NCI-H526 (cell line): ENCODE results near the gene POU2AF1.

Experiments used
- DNase-seq, 2 experiments: peaks; one replicate each; lab custom pipeline; 2025; lab: John Stamatoyannopoulos, UW

POU2AF1 gene

GRCh38 chr11:111378861-111379601, at the start of gene POU2AF1:
POU2AF1 (minus strand) TSS chr11:111379275; CDS start chr11:111379177, 98 bp downstream.
- no peak for DNase-seq

- DNase-seq, result peak in 1 of 2 experiments; percentile 48
These were observed 49.2 kb upstream of the POU2AF1 start for GRCh38 chr11:111428113-111428876.

- peak; percentile 95 to 96 for DNase-seq
These were observed 48.4 kb upstream of the POU2AF1 start for GRCh38 chr11:111427471-111427912.

- peak; percentile 96 to 98 for DNase-seq
These were observed 47.5 kb upstream of the POU2AF1 start for GRCh38 chr11:111426617-111427016.

- no peak for DNase-seq
These were observed 44.2 kb upstream of the POU2AF1 start for GRCh38 chr11:111423250-111423615.

GRCh38 chr11:111422494-111423249, 43.6 kb upstream of the POU2AF1 start:
- DNase-seq, result peak; percentile 92 to 99

- no peak for DNase-seq
These were observed 42.2 kb upstream of the POU2AF1 start for GRCh38 chr11:111421251-111421650.

- no peak for DNase-seq
These were observed 40.7 kb upstream of the POU2AF1 start for GRCh38 chr11:111419641-111420327.

- no peak for DNase-seq
These were observed 40.1 kb upstream of the POU2AF1 start for GRCh38 chr11:111419181-111419580.

- no peak for DNase-seq
These were observed 39.3 kb upstream of the POU2AF1 start for GRCh38 chr11:111418436-111418787.

GRCh38 chr11:111417766-111418435, 38.8 kb upstream of the POU2AF1 start:
- peak; percentile 94 to 95 for DNase-seq

- DNase-seq, result peak; percentile 56 to 57
These were observed 38.1 kb upstream of the POU2AF1 start for GRCh38 chr11:111417011-111417765.

- DNase-seq, result no peak
These were observed 37.3 kb upstream of the POU2AF1 start for GRCh38 chr11:111416231-111416960.

- no peak for DNase-seq
These were observed 35.9 kb upstream of the POU2AF1 start for GRCh38 chr11:111414936-111415335.

GRCh38 chr11:111414267-111414931, 35.3 kb upstream of the POU2AF1 start:
- no peak for DNase-seq

GRCh38 chr11:111413849-111414248, 34.8 kb upstream of the POU2AF1 start:
- no peak for DNase-seq

GRCh38 chr11:111412293-111412692, 33.2 kb upstream of the POU2AF1 start:
- DNase-seq, result no peak

- no peak for DNase-seq
These were observed 32.4 kb upstream of the POU2AF1 start for GRCh38 chr11:111411456-111411855.

- DNase-seq, result no peak
These were observed 31.9 kb upstream of the POU2AF1 start for GRCh38 chr11:111410951-111411350.
